Adrenal gland (tissue), 12 donors: ENCODE results near the gene HAPLN1. TPM values are rescaled to one million over a fixed set of nuclear protein-coding genes. Genes with fewer than 3 reads are reported as not detected.

Experiments used
- DNase-seq, 7 donors: peaks; one replicate each; pipeline ENCODE4 v3.0.0-alpha.2; 2019 to 2020
- H3K27ac ChIP-seq, 5 donors: fragments of 200-600 bp; sonication (generic) in 4 of 5; 1 replicate in 3 of 5; 2 replicates in 2 of 5; pipeline versions ENCODE4 v1.5.1 to v1.8.0; 2016 to 2020; ENCODE audit warnings: mild to moderate bottlenecking in 1 of 5
- H3K27me3 ChIP-seq: fragments of 200-600 bp; 2 replicates; pipeline ENCODE4 v1.8.0; 2021
- H3K36me3 ChIP-seq, 2 donors: fragments of 200-600 bp; replicated peaks in 1 of 2; 1 replicate in 1 of 2; 2 replicates in 1 of 2; pipeline versions ENCODE4 v1.5.1 to v1.8.0; 2018 to 2022
- H3K4me1 ChIP-seq, 2 donors: fragments of 200-600 bp; replicated peaks in 1 of 2; 1 replicate in 1 of 2; 2 replicates in 1 of 2; pipeline versions ENCODE4 v1.5.1 to v1.8.0; 2018 to 2021
- H3K4me3 ChIP-seq, 4 donors: fragments of 200-600 bp; sonication (generic) in 3 of 4; one replicate each; pipeline ENCODE4 v1.5.1; 2016 to 2018
- H3K9me3 ChIP-seq, 3 donors: fragments of 200-600 bp; sonication (generic) in 1 of 3; replicated peaks in 1 of 3; 1 replicate in 2 of 3; 2 replicates in 1 of 3; pipeline versions ENCODE4 v1.5.1 to v1.8.0; 2016 to 2021
- CTCF ChIP-seq, 6 experiments: fragments of 450-650 bp in 4 of 6; fragments of 200-600 bp in 2 of 6; sonication (generic) in 1 of 6; IDR thresholded peaks; 1 replicate in 5 of 6; 2 replicates in 1 of 6; pipeline versions ENCODE4 v1.5.1 to v1.8.0; 2016 to 2021; ENCODE audit warnings: antibody characterized with exemption in 6 of 6, mild to moderate bottlenecking in 2 of 6, moderate library complexity in 1 of 6
- POLR2A ChIP-seq, 2 donors: fragments of 450-650 bp; IDR thresholded peaks; one replicate each; pipeline ENCODE4 v1.6.1; 2017; ENCODE audit warnings: antibody characterized with exemption in 2 of 2, mild to moderate bottlenecking in 2 of 2, moderate library complexity in 1 of 2
- WGBS, 4 donors: extraction: QIAGEN DNeasy Blood & Tissue Kit in 2 of 4; methylation state at CpG; one replicate each; pipeline versions ENCODE4 v1.1.5 to v1.1.7; 2013 to 2017; 5-methylcytosine and 5-hydroxymethylcytosine counted together
- intact Hi-C, 2 donors: fragments of 100-400 bp; cut with DNase I; formaldehyde crosslinking; loops; one replicate each; pipeline versions ENCODE4 v1.14.1 to v1.15.0; 2022 to 2023
- polyA plus RNA-seq, 3 donors: library from polyadenylated mRNA; stranded (reverse); fragments of 200-250 nt in 2 of 3; fragments of 350-450 nt in 1 of 3; fragmentation: Illumina TruSeq in 1 of 3; extraction: RNeasy Lipid Tissue Mini Kit (QIAGEN cat#74804) in 1 of 3; gene quantifications; one replicate each; pipeline ENCODE4 v1.2.3, GENCODE V29; 2013 to 2014
- total RNA-seq, 9 donors: library from RNA; depleted of rRNA in 4 of 9; stranded (reverse); fragments of >200 nt in 4 of 9; fragments of 120-200 nt in 1 of 9; fragmentation: NEBNext Ultra II Directional in 1 of 9; extraction: Animal tissue kit (Norgen Biotek cat#: 25700) in 1 of 9; gene quantifications; one replicate each; pipeline versions ENCODE4 v1.1.0 to v1.2.4, GENCODE V29; 2013 to 2023
- donor health status: healthy with polysubstance abuse.
- donor health status: Bipolar disorder and iron deficiency.
- donor health status: DM: yes; HTN: yes; CAD: no.
- donor health status: DM: no; HTN: no; CAD: no.
- donor health status: DM: no; HTN: no; CAD: no.
- donor health status: DM: yes; HTN: yes; CAD: no.

HAPLN1 gene
- total and polyA plus RNA-seq, 12 donors = 0.11 TPM; not detected in 11

DNA sequence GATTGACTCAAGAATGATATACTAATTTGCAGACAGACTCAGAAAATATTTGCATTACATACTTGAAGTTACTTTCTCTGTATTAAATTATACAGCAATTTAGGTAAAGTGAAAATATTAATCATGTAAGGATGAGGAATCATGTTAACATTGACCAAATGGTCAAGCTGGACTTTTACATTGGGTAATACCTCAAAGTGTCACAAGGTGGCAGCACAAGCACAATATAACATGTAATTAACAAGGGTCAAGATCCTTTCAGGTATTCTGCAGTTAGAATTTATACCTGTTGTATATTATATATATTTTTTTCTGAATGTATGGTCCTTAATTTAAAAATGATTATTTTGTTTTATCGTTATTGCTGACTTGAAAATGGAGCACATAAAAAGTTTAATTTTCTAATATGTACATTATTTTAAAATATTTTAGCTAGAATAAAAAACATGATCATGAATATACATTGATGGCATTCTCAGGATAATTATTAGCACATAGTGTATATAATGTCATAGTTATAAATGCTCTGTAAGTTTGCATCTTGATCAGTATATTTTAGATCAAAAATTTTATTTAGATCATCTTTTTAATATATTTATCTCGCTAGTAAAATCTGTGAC lies 8.6 kb downstream of the HAPLN1 start:
- no peak overlapping the region for H3K4me3 ChIP-seq
- H3K27me3 ChIP-seq = peaks cover 5% of the 10 kb centered on the region
- no peak overlapping the region for H3K27ac ChIP-seq
- DNase-seq = peak in 6 of 7 donors; percentile 24 to 63 (median 47)
- no peaks in the 10 kb centered on the region for H3K4me1 ChIP-seq
- intact Hi-C loops = no loop called here
- H3K9me3 ChIP-seq = no peaks in the 10 kb centered on the region
- H3K36me3 ChIP-seq = no peaks in the 10 kb centered on the region
- TF ChIP-seq CTCF (IDR thresholded peaks at IDR 0.05) (peak; percentile 47 to 78 (median 61)), POLR2A (IDR thresholded peaks at IDR 0.05) (no peak)
- 46 to 56% (median 52%) methylated on average over 2 of the region's 2 CpGs for WGBS, 4 donors

DNA sequence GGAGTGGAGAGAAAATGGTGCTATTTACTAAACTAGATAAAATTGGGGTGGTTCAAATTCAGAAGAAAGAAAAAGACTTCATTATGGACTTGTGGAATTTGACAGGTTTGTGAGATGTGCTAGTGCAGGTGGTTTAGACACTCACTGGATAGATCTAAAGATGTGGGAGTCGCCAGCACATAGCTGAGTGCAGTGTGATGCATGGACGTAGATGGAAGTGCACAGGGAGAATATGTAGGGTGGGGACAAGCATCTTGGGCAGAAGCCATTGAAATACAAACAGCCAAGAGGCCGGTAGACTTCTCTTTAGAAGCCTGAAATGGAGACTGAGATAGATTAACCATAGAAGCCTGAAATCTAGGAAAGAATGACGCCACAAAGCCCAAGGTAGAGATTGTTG lies 10.7 kb downstream of the HAPLN1 start:
- WGBS, 4 donors = 64 to 80% (median 69%) methylated on average over 4 of the region's 4 CpGs
- Histone ChIP-seq H3K4me1 (no peaks in the 10 kb centered on the region), H3K4me3 (no peak overlapping the region), H3K27me3 (peaks cover 4% of the 10 kb centered on the region), H3K36me3 (no peaks in the 10 kb centered on the region), H3K27ac (no peak overlapping the region), H3K9me3 (no peaks in the 10 kb centered on the region)
- intact Hi-C loops = no loop called here
- DNase-seq = no peak
- TF ChIP-seq POLR2A (IDR thresholded peaks at IDR 0.05) = no peak
- TF ChIP-seq CTCF (IDR thresholded peaks at IDR 0.05) = no peak

DNA sequence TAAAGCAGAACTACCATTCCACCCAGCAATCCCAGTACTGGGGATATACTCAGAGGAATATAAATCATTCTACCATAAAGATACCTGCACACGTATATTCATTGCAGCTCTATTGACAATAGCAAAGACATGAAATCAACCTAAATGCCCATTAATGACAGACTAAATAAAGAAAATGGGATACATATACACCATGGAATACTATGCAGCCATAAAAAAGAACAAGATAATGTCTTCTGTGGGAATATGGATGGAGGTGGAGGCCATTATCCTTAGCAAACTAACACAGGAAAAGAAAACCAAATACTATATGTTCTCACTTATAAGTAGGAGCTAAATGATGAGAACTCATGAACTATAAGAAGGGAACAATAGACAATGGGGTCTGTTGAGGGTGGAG lies 12.5 kb downstream of the HAPLN1 start:
- no peaks in the 10 kb centered on the region for H3K36me3 ChIP-seq
- no peaks in the 10 kb centered on the region for H3K9me3 ChIP-seq
- no peak overlapping the region for H3K4me3 ChIP-seq
- 82 to 93% (median 85%) methylated on average over 1 of the region's 1 CpG for WGBS, 4 donors
- no peak for TF ChIP-seq CTCF (IDR thresholded peaks at IDR 0.05)
- no peak for TF ChIP-seq POLR2A (IDR thresholded peaks at IDR 0.05)
- no peaks in the 10 kb centered on the region for H3K4me1 ChIP-seq
- peaks cover 4% of the 10 kb centered on the region for H3K27me3 ChIP-seq
- intact Hi-C loops = no loop called here
- DNase-seq = no peak
- H3K27ac ChIP-seq = no peak overlapping the region

DNA sequence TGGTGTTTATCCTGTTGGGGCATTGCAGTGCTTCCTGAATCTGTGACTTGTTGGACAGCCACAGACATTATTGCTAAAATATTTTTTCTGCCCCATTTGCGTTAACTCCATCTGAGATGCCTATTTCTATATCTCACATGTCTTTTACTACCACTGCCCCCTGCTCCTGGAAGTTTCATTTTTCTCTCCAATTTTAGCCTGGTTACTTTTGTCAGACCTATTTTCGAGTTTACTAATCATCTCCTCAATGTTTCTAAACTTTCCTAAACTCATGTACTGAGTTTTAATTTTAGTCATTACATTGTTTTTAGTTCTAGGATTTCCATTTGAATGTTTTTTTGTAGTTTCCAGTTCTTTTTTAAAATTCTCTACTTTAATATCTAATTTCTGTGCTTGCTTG lies 17.6 kb downstream of the HAPLN1 start:
- Histone ChIP-seq H3K9me3 (no peaks in the 10 kb centered on the region), H3K4me3 (no peak overlapping the region), H3K4me1 (no peaks in the 10 kb centered on the region), H3K27me3 (peaks cover 4% of the 10 kb centered on the region), H3K27ac (no peak overlapping the region), H3K36me3 (no peaks in the 10 kb centered on the region)
- TF ChIP-seq POLR2A (IDR thresholded peaks at IDR 0.05) (no peak), CTCF (IDR thresholded peaks at IDR 0.05) (no peak)
- no peak for DNase-seq
- 60 to 79% (median 69%) methylated on average over 2 of the region's 2 CpGs for WGBS, 4 donors
- intact Hi-C loops = no loop called here
